ENCODE results near the gene RCAN3.
"Not testable (repeated sequence)": the region's sequence is repeated elsewhere in the genome, so short reads cannot be mapped to it uniquely, and the experiment has no call there.

The RCAN3 gene

GRCh38 chr1:24502709-24503058 is at the start of gene RCAN3:
Gene RCAN3, plus strand, starts transcription at chr1:24502836. Its CDS starts 11,537 bp downstream, at chr1:24514373.
- peak; percentile 86 to 94 for DNase-seq (ENCODE audit: low read depth in 1 of 2, low spot score in 1 of 2)
- in situ Hi-C loops (cut with HindIII; ENCODE audit: low pct_unique_long_range_greater_than_20kb, low sequenced_read_pairs) = no loop called here
- no peak for TF ChIP-seq JUND (IDR thresholded peaks at IDR 0.05; ENCODE audit: low read depth)

- in situ Hi-C loops (cut with HindIII; ENCODE audit: low pct_unique_long_range_greater_than_20kb, low sequenced_read_pairs) = no loop called here
- DNase-seq (ENCODE audit: low read depth in 1 of 2, low spot score in 1 of 2) = no peak
- no peak for TF ChIP-seq JUND (IDR thresholded peaks at IDR 0.05; ENCODE audit: low read depth)
Measured at GRCh38 chr1:24452922-24453485, 49.6 kb upstream of the RCAN3 start.

- no peak for DNase-seq (ENCODE audit: low read depth in 1 of 2, low spot score in 1 of 2)
- in situ Hi-C loops (cut with HindIII; ENCODE audit: low pct_unique_long_range_greater_than_20kb, low sequenced_read_pairs) = no loop called here
- no peak for TF ChIP-seq JUND (IDR thresholded peaks at IDR 0.05; ENCODE audit: low read depth)
Measured at GRCh38 chr1:24454673-24455072, 48.0 kb upstream of the RCAN3 start.

- no peak for DNase-seq (ENCODE audit: low read depth in 1 of 2, low spot score in 1 of 2)
- in situ Hi-C loops (cut with HindIII; ENCODE audit: low pct_unique_long_range_greater_than_20kb, low sequenced_read_pairs) = no loop called here
- TF ChIP-seq JUND (IDR thresholded peaks at IDR 0.05; ENCODE audit: low read depth) = no peak
Measured at GRCh38 chr1:24455272-24455671, 47.4 kb upstream of the RCAN3 start.

GRCh38 chr1:24457866-24458265 is 44.8 kb upstream of the RCAN3 start:
- DNase-seq (ENCODE audit: low read depth in 1 of 2, low spot score in 1 of 2) = no peak
- TF ChIP-seq JUND (IDR thresholded peaks at IDR 0.05; ENCODE audit: low read depth) = no peak
- in situ Hi-C loops (cut with HindIII; ENCODE audit: low pct_unique_long_range_greater_than_20kb, low sequenced_read_pairs) = no loop called here

GRCh38 chr1:24459551-24460266 is 42.9 kb upstream of the RCAN3 start:
- TF ChIP-seq JUND (IDR thresholded peaks at IDR 0.05; ENCODE audit: low read depth) = no peak
- in situ Hi-C loops (cut with HindIII; ENCODE audit: low pct_unique_long_range_greater_than_20kb, low sequenced_read_pairs) = no loop called here
- DNase-seq (ENCODE audit: low read depth in 1 of 2, low spot score in 1 of 2) = no peak

GRCh38 chr1:24462128-24462527 is 40.5 kb upstream of the RCAN3 start:
- DNase-seq (ENCODE audit: low read depth in 1 of 2, low spot score in 1 of 2); in situ Hi-C loops (cut with HindIII; ENCODE audit: low pct_unique_long_range_greater_than_20kb, low sequenced_read_pairs): not testable (repeated sequence)

- TF ChIP-seq JUND (IDR thresholded peaks at IDR 0.05; ENCODE audit: low read depth) = no peak
- no peak for DNase-seq (ENCODE audit: low read depth in 1 of 2, low spot score in 1 of 2)
Measured at GRCh38 chr1:24463776-24464735, 38.6 kb upstream of the RCAN3 start.

GRCh38 chr1:24465099-24465498 is 37.5 kb upstream of the RCAN3 start:
- in situ Hi-C loops (cut with HindIII; ENCODE audit: low pct_unique_long_range_greater_than_20kb, low sequenced_read_pairs) = no loop called here
- no peak for TF ChIP-seq JUND (IDR thresholded peaks at IDR 0.05; ENCODE audit: low read depth)
- DNase-seq (ENCODE audit: low read depth in 1 of 2, low spot score in 1 of 2) = no peak

More at GRCh38 chr1:24463776-24464735, 38.6 kb upstream of the RCAN3 start:
- in situ Hi-C loops (cut with HindIII; ENCODE audit: low pct_unique_long_range_greater_than_20kb, low sequenced_read_pairs) = no loop called here

GRCh38 chr1:24465638-24466037 is 37.0 kb upstream of the RCAN3 start:
- in situ Hi-C loops (cut with HindIII; ENCODE audit: low pct_unique_long_range_greater_than_20kb, low sequenced_read_pairs) = no loop called here
- TF ChIP-seq JUND (IDR thresholded peaks at IDR 0.05; ENCODE audit: low read depth) = no peak
- no peak for DNase-seq (ENCODE audit: low read depth in 1 of 2, low spot score in 1 of 2)

- DNase-seq (ENCODE audit: low read depth in 1 of 2, low spot score in 1 of 2) = no peak
- in situ Hi-C loops (cut with HindIII; ENCODE audit: low pct_unique_long_range_greater_than_20kb, low sequenced_read_pairs) = no loop called here
- no peak for TF ChIP-seq JUND (IDR thresholded peaks at IDR 0.05; ENCODE audit: low read depth)
Measured at GRCh38 chr1:24468685-24469316, 33.8 kb upstream of the RCAN3 start.

- no peak for DNase-seq (ENCODE audit: low read depth in 1 of 2, low spot score in 1 of 2)
- in situ Hi-C loops (cut with HindIII; ENCODE audit: low pct_unique_long_range_greater_than_20kb, low sequenced_read_pairs) = no loop called here
- TF ChIP-seq JUND (IDR thresholded peaks at IDR 0.05; ENCODE audit: low read depth) = no peak
Measured at GRCh38 chr1:24470592-24470991, 32.0 kb upstream of the RCAN3 start.
